Peyer's patch (tissue), 4 donors: ENCODE results near the gene HPS1.

Experiments
- POLR2A ChIP-seq, 2 donors: fragments of 450-650 bp; IDR thresholded peaks; one replicate each; pipeline ENCODE4 v1.5.1; 2017; ENCODE audit warnings: antibody characterized with exemption in 2 of 2, mild to moderate bottlenecking in 2 of 2, moderate library complexity in 2 of 2
- TF ChIP-seq, protein P1 (sequence below), 6 experiments: fragments of 450-650 bp in 4 of 6; fragments of 200-600 bp in 2 of 6; sonication (generic) in 1 of 6; IDR thresholded peaks; one replicate each; pipeline ENCODE4 v1.5.1; 2017 to 2019; ENCODE audit warnings: antibody characterized with exemption in 6 of 6, mild to moderate bottlenecking in 3 of 6, moderate library complexity in 1 of 6

DNA sequence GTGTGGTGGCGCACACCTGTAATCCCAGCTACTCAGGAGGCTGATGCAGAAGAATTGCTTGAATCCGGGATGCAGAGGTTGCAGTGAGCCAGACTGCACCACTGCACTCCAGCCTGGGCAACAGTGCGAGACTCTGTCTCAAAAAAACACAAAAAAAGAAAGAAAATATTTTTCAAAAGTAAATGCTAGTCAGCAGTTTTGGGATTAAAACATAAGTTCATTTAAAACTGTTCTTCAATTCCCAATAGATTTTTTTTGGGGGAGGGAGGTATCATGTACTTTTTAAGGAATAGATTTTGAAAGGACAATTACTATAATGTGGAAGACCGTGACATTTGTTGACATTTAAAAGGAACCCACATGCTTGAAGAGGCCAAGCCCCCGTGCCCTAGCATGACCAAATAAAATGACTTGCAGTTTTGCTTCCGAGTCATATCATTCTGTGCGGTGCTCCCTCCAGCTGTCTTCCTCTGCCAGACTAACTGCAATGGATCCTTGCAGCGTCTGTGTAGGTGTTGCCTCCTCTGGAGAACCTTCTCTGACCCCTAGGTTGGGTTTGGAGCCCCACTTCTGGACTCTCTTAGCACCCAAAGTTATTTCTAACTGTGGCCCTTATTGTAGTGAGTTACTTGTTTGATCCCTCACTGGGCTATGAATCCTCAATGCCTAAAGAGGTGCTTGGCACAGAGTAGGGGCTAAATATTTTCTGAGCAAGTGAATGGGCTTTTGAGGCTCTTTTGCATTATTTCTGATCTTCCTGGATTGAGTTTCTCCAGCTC, 17.4 kb upstream of the HPS1 start:
- TF ChIP-seq, protein P1, sequence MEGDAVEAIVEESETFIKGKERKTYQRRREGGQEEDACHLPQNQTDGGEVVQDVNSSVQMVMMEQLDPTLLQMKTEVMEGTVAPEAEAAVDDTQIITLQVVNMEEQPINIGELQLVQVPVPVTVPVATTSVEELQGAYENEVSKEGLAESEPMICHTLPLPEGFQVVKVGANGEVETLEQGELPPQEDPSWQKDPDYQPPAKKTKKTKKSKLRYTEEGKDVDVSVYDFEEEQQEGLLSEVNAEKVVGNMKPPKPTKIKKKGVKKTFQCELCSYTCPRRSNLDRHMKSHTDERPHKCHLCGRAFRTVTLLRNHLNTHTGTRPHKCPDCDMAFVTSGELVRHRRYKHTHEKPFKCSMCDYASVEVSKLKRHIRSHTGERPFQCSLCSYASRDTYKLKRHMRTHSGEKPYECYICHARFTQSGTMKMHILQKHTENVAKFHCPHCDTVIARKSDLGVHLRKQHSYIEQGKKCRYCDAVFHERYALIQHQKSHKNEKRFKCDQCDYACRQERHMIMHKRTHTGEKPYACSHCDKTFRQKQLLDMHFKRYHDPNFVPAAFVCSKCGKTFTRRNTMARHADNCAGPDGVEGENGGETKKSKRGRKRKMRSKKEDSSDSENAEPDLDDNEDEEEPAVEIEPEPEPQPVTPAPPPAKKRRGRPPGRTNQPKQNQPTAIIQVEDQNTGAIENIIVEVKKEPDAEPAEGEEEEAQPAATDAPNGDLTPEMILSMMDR (IDR thresholded peaks at IDR 0.05) = no peak
- TF ChIP-seq POLR2A (IDR thresholded peaks at IDR 0.05) = no peak
